ENCODE measurements around the gene TMUB1. TPM values are rescaled to one million over a fixed set of nuclear protein-coding genes. Genes with fewer than 3 reads are reported as not detected.

The TMUB1 gene
- total RNA-seq, 2 experiments from 2014 or later, result 56.0 to 59.6 TPM

DNA sequence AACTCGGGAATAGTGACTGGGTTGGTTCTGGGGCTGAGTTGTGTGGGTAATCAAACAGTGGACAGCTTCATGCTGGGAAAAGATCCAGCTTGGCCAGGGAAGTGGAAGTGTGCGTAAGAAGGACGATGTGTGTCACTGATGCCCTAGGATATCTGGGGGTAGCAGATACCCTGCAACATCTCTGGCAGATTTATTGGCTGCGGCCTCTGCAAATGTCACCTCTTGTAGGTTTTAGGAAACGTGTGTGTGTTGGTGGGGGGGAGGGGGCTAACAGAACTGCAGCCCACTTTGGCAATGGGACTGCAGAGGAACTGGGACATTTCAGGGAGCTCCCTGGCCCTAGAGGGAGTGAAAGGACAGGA is 2.0 kb upstream of the TMUB1 start:
- intact Hi-C loops (cut with micrococcal nuclease; ENCODE audit: unreplicated experiment), result loop anchor here (10.0 kb wide), 2 partner anchors 111 to 191 kb away; partner anchors contain the start of gene KCNH2
- H4K20me1 ChIP-seq (ENCODE audit: insufficient read depth, low read length), result no peaks in the 10 kb centered on the region; the same call in 1 of the 2 replicates
- CTCF ChIA-PET (ENCODE audit: unreplicated experiment), result interaction anchor here (0.6 kb wide), 2 partner anchors 26 to 28 kb away, joined by 4 read pairs; partner anchors contain the start of gene CDK5
- no peaks in the 10 kb centered on the region for H3K36me3 ChIP-seq (ENCODE audit: insufficient read depth, low read length)
- POLR2A ChIA-PET, result interaction anchor here (0.6 to 1.3 kb wide), 7 partner anchors 9 to 208 kb away, joined by 3 to 8 read pairs (median 3); partner anchors contain the start of gene CDK5
- peaks cover 39% of the 10 kb centered on the region for H3K4me1 ChIP-seq (ENCODE audit: insufficient read depth, low read length, poor library complexity, severe bottlenecking)
- H3K4me3 ChIP-seq (ENCODE audit: low read depth, low read length, poor library complexity, severe bottlenecking), result peak overlapping the region; percentile 69
- H3K9me3 ChIP-seq (ENCODE audit: low read length), result no peaks in the 10 kb centered on the region
- no TSS peak for BruUV-seq (replicated peaks)
- H3K9me2 ChIP-seq (ENCODE audit: insufficient read depth, low read length), result no peaks in the 10 kb centered on the region
- DNase-seq (ENCODE audit: low spot score), result no peak
- peak overlapping the region; percentile 82; the same call in 1 of the 2 replicates for H2AFZ ChIP-seq (ENCODE audit: low read length)
- peak overlapping the region; percentile 97 for H3K4me2 ChIP-seq (ENCODE audit: low read length)
- H3K79me2 ChIP-seq (ENCODE audit: insufficient read depth, low read depth, low read length), result peaks cover 13% of the 10 kb centered on the region
- TF ChIP-seq, protein P1, sequence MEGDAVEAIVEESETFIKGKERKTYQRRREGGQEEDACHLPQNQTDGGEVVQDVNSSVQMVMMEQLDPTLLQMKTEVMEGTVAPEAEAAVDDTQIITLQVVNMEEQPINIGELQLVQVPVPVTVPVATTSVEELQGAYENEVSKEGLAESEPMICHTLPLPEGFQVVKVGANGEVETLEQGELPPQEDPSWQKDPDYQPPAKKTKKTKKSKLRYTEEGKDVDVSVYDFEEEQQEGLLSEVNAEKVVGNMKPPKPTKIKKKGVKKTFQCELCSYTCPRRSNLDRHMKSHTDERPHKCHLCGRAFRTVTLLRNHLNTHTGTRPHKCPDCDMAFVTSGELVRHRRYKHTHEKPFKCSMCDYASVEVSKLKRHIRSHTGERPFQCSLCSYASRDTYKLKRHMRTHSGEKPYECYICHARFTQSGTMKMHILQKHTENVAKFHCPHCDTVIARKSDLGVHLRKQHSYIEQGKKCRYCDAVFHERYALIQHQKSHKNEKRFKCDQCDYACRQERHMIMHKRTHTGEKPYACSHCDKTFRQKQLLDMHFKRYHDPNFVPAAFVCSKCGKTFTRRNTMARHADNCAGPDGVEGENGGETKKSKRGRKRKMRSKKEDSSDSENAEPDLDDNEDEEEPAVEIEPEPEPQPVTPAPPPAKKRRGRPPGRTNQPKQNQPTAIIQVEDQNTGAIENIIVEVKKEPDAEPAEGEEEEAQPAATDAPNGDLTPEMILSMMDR (conservative IDR thresholded peaks at IDR 0.05; ENCODE audit: low read length), result no peak
- no peak for TF ChIP-seq EZH2phosphoT487 (IDR thresholded peaks at IDR 0.05; ENCODE audit: borderline replicate concordance, low read depth, low read length)
- H3K27ac ChIP-seq (ENCODE audit: low read depth, low read length, poor library complexity, severe bottlenecking), result no peak overlapping the region

DNA sequence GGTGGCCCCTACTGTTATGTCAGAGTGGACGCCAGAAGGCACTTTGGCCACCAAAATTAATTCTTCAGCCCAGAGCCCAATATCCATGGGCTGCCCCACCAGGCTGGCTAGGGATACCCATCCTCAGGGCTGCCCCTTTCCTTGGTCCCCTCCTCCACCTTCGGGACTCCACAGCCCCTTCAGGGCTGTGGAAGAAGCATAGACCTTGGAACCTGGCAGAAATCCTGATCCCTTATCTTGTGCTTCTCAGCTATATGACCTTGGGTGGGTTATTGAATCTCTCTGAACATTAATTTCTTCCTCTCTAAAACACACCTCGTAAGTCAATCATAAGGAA is 499 bp upstream of the TMUB1 start:
- Histone ChIP-seq H3K27ac (ENCODE audit: low read depth, low read length, poor library complexity, severe bottlenecking) (no peak overlapping the region), H4K20me1 (ENCODE audit: insufficient read depth, low read length) (no peaks in the 10 kb centered on the region), H2AFZ (ENCODE audit: low read length) (peak overlapping the region; percentile 66), H3K9me3 (ENCODE audit: low read length) (no peaks in the 10 kb centered on the region), H3K4me1 (ENCODE audit: insufficient read depth, low read length, poor library complexity, severe bottlenecking) (peaks cover 50% of the 10 kb centered on the region), H3K4me2 (ENCODE audit: low read length) (peak overlapping the region; percentile 100), H3K9me2 (ENCODE audit: insufficient read depth, low read length) (no peaks in the 10 kb centered on the region), H3K4me3 (ENCODE audit: low read depth, low read length, poor library complexity, severe bottlenecking) (peak overlapping the region; percentile 91), H3K36me3 (ENCODE audit: insufficient read depth, low read length) (peaks cover 12% of the 10 kb centered on the region; the same call in 1 of the 2 replicates), H3K79me2 (ENCODE audit: insufficient read depth, low read depth, low read length) (peaks cover 28% of the 10 kb centered on the region)
- ChIA-PET CTCF (ENCODE audit: unreplicated experiment) (no interaction called here), POLR2A (interaction anchor here (1.2 kb wide), 1 partner anchor 25 kb away, joined by 3 read pairs; the partner anchor contains the start of gene SLC4A2)
- intact Hi-C loops (cut with micrococcal nuclease; ENCODE audit: unreplicated experiment), result loop anchor here (5.0 to 10.0 kb wide), 3 partner anchors 109 to 189 kb away; partner anchors contain the start of genes ABCF2 and KCNH2
- DNase-seq (ENCODE audit: low spot score), result no peak
- BruUV-seq (replicated peaks), result no TSS peak
- TF ChIP-seq, protein P1 (conservative IDR thresholded peaks at IDR 0.05; ENCODE audit: low read length), result no peak
- TF ChIP-seq EZH2phosphoT487 (IDR thresholded peaks at IDR 0.05; ENCODE audit: borderline replicate concordance, low read depth, low read length), result no peak

All from OCI-LY7 (cell line).